Natural killer cell (primary cell): ENCODE data around the gene CDK5RAP3. TPM values are rescaled to one million over a fixed set of nuclear protein-coding genes. Genes with fewer than 3 reads are reported as not detected.

Experiments used
- ATAC-seq, 3 donors: fragments of 150-1000 bp in 2 of 3; fragments of 200-7000 bp in 1 of 3; cut with Tn5 transposase; 1 replicate in 1 of 3; 2 replicates in 2 of 3; pipeline ENCODE4 v1.10.0; 2021; ENCODE audit warnings: mild to moderate bottlenecking in 2 of 3, moderate library complexity in 2 of 3
- DNase-seq, 2 donors: peaks; one replicate each; pipeline versions ENCODE4 v3.0.0 to v3.0.0-alpha.2; 2013 to 2021; ENCODE audit warnings: mixed read lengths in 1 of 2
- H3K27ac ChIP-seq: one replicate; pipeline ENCODE4 v1.5.1; 2013; ENCODE audit warnings: mild to moderate bottlenecking, low read length
- H3K27me3 ChIP-seq: one replicate; pipeline ENCODE4 v1.6.1; 2013; ENCODE audit warnings: low read length; ENCODE audit not compliant: control insufficient read depth, insufficient read depth
- H3K36me3 ChIP-seq: one replicate; pipeline ENCODE4 v1.6.1; 2013; ENCODE audit warnings: low read length; ENCODE audit not compliant: control insufficient read depth, insufficient read depth
- H3K4me1 ChIP-seq: one replicate; pipeline ENCODE4 v1.6.1; 2013; ENCODE audit warnings: low read length; ENCODE audit not compliant: control insufficient read depth, insufficient read depth
- H3K4me3 ChIP-seq: one replicate; pipeline ENCODE4 v1.5.1; 2013; ENCODE audit warnings: low read length
- H3K9me3 ChIP-seq: one replicate; pipeline ENCODE4 v1.6.1; 2013; ENCODE audit warnings: low read length; ENCODE audit not compliant: control insufficient read depth, insufficient read depth
- H3K27ac Mint-ChIP-seq, 2 donors: one replicate each; pipeline ENCODE4 v1.8.0; 2022; ENCODE audit warnings: mild to moderate bottlenecking in 2 of 2, mixed read lengths in 2 of 2, moderate library complexity in 1 of 2
- H3K27me3 Mint-ChIP-seq, 2 donors: one replicate each; pipeline ENCODE4 v1.8.0; 2022; ENCODE audit warnings: low read depth in 2 of 2, mixed read lengths in 2 of 2
- H3K36me3 Mint-ChIP-seq: one replicate; pipeline ENCODE4 v1.8.0; 2022; ENCODE audit warnings: mixed read lengths
- H3K4me1 Mint-ChIP-seq, 2 donors: one replicate each; pipeline ENCODE4 v1.8.0; 2022; ENCODE audit warnings: mixed read lengths in 2 of 2
- H3K4me3 Mint-ChIP-seq: one replicate; pipeline ENCODE4 v1.8.0; 2022; ENCODE audit warnings: mild to moderate bottlenecking, moderate library complexity, mixed read lengths
- H3K9me3 Mint-ChIP-seq, 2 donors: one replicate each; pipeline ENCODE4 v1.8.0; 2022; ENCODE audit warnings: mixed read lengths in 2 of 2
- WGBS: methylation state at CpG from one replicate; pipeline ENCODE4 v1.1.7; 2013; ENCODE audit warnings: missing lambda C conversion rate; ENCODE audit not compliant: insufficient coverage; 5-methylcytosine and 5-hydroxymethylcytosine counted together
- intact Hi-C: fragments of 100-400 bp; cut with micrococcal nuclease; formaldehyde crosslinking; loops from one replicate; pipeline ENCODE4 v1.14.2; 2022
- total RNA-seq, 4 donors: library from RNA; stranded (reverse); fragments of 120-200 nt in 1 of 4; gene quantifications; one replicate each; pipeline versions ENCODE4 v1.2.3 to v1.2.4, GENCODE V29; 2013 to 2022
- TF ChIP-seq, protein P1 (sequence below): fragments of 200-600 bp; IDR thresholded peaks from one replicate; pipeline ENCODE4 v1.8.0; 2022; ENCODE audit warnings: antibody characterized with exemption

CDK5RAP3 gene
- total RNA-seq, 3 donors from 2014 or later (not counting 1 experiment from before 2014, with no cell fraction given): 289 to 300 (median 292) TPM

DNA sequence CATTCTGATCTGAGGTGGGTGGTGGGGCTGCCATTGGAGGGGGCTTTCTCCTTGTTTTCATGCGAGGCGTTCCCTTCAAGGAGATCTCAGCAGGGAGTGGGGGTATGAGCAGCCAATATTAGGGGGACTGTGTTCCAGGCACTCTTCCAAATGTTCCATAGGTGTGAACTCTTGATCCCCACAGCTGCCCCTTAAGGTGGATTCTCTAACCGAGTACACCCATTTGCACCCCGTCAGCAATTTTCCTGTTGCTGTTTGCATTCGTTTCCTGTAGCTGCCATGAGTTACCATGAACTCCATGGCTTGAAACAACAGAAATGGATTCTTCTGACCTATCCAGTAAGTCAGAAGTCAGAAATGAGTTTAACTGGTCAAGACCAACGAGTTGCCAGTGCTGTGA, 9.5 kb upstream of the CDK5RAP3 start:
- intact Hi-C loops: no loop called here
- Histone ChIP-seq H3K4me1 (no peaks in the 10 kb centered on the region), H3K9me3 (no peaks in the 10 kb centered on the region), H3K36me3 (no peaks in the 10 kb centered on the region), H3K27me3 (no peaks in the 10 kb centered on the region), H3K4me3 (no peak overlapping the region), H3K27ac (no peak overlapping the region)
- no peaks in the 10 kb centered on the region for H3K4me1 Mint-ChIP-seq
- H3K36me3 Mint-ChIP-seq: no peaks in the 10 kb centered on the region
- H3K9me3 Mint-ChIP-seq: no peaks in the 10 kb centered on the region
- H3K27me3 Mint-ChIP-seq: no peaks in the 10 kb centered on the region
- H3K4me3 Mint-ChIP-seq: no peak overlapping the region
- ATAC-seq (no peak), DNase-seq (no peak)
- 87% methylated on average over 6 of the region's 6 CpGs for WGBS
- TF ChIP-seq, protein P1, sequence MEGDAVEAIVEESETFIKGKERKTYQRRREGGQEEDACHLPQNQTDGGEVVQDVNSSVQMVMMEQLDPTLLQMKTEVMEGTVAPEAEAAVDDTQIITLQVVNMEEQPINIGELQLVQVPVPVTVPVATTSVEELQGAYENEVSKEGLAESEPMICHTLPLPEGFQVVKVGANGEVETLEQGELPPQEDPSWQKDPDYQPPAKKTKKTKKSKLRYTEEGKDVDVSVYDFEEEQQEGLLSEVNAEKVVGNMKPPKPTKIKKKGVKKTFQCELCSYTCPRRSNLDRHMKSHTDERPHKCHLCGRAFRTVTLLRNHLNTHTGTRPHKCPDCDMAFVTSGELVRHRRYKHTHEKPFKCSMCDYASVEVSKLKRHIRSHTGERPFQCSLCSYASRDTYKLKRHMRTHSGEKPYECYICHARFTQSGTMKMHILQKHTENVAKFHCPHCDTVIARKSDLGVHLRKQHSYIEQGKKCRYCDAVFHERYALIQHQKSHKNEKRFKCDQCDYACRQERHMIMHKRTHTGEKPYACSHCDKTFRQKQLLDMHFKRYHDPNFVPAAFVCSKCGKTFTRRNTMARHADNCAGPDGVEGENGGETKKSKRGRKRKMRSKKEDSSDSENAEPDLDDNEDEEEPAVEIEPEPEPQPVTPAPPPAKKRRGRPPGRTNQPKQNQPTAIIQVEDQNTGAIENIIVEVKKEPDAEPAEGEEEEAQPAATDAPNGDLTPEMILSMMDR: no peak
- no peak overlapping the region for H3K27ac Mint-ChIP-seq

DNA sequence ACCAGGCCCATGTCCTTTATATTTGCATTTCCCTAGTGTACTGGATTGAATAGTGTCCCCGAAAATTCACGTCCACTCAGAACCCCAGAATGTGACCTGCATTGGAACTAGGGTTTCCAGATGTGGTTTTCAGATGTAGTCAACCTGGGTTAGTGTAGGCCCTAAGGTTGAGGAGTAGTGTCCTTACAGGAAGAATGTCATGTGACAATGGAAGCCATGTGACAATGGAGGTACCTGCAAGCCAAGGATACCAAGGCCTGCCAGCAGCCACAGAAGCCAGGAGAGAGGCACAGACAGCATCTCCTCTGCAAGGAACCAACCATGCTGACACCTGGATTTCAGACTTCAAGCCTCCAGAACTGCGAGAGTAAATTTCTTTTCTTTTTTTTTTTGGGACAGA, 8.0 kb upstream of the CDK5RAP3 start:
- no peak overlapping the region for H3K27ac ChIP-seq
- no peak for ATAC-seq
- H3K9me3 ChIP-seq: no peaks in the 10 kb centered on the region
- H3K4me3 ChIP-seq: no peak overlapping the region
- Mint-ChIP-seq H3K27me3 (no peaks in the 10 kb centered on the region), H3K4me1 (no peaks in the 10 kb centered on the region), H3K4me3 (no peak overlapping the region), H3K9me3 (no peaks in the 10 kb centered on the region), H3K27ac (no peak overlapping the region), H3K36me3 (no peaks in the 10 kb centered on the region)
- 94% methylated on average over 3 of the region's 3 CpGs for WGBS
- no peaks in the 10 kb centered on the region for H3K36me3 ChIP-seq
- no peaks in the 10 kb centered on the region for H3K4me1 ChIP-seq
- DNase-seq: no peak
- intact Hi-C loops: no loop called here
- TF ChIP-seq, protein P1: no peak
- H3K27me3 ChIP-seq: no peaks in the 10 kb centered on the region

GRCh38 chr17:47964856-47965255, 6.1 kb upstream of the CDK5RAP3 start:
- WGBS: 87% methylated on average over 3 of the region's 5 CpGs
- TF ChIP-seq, protein P1: no peak

GRCh38 chr17:47966079-47966519, 4.8 kb upstream of the CDK5RAP3 start:
- intact Hi-C loops: no loop called here

More at GRCh38 chr17:47964856-47965255, 6.1 kb upstream of the CDK5RAP3 start:
- DNase-seq (no peak), ATAC-seq (no peak)
- Histone ChIP-seq H3K4me3 (no peak overlapping the region), H3K4me1 (no peaks in the 10 kb centered on the region), H3K36me3 (no peaks in the 10 kb centered on the region), H3K27me3 (no peaks in the 10 kb centered on the region), H3K27ac (no peak overlapping the region), H3K9me3 (no peaks in the 10 kb centered on the region)
- Mint-ChIP-seq H3K27me3 (peaks cover 0 to 4% of the 10 kb centered on the region in 2 donors), H3K36me3 (no peaks in the 10 kb centered on the region), H3K4me1 (peaks cover 0 to 4% of the 10 kb centered on the region in 2 donors), H3K9me3 (no peaks in the 10 kb centered on the region), H3K27ac (no peak overlapping the region), H3K4me3 (no peak overlapping the region)
- intact Hi-C loops: no loop called here

More at GRCh38 chr17:47966079-47966519, 4.8 kb upstream of the CDK5RAP3 start:
- Mint-ChIP-seq H3K27me3 (peaks cover 0 to 4% of the 10 kb centered on the region in 2 donors), H3K4me1 (peaks cover 7 to 16% of the 10 kb centered on the region in 2 donors), H3K36me3 (no peaks in the 10 kb centered on the region), H3K27ac (no peak overlapping the region), H3K9me3 (no peaks in the 10 kb centered on the region), H3K4me3 (no peak overlapping the region)
- ATAC-seq: no peak
- DNase-seq: no peak
- TF ChIP-seq, protein P1: no peak
- Histone ChIP-seq H3K27me3 (no peaks in the 10 kb centered on the region), H3K27ac (no peak overlapping the region), H3K4me3 (no peak overlapping the region), H3K36me3 (no peaks in the 10 kb centered on the region), H3K4me1 (peaks cover 8% of the 10 kb centered on the region), H3K9me3 (no peaks in the 10 kb centered on the region)
- no CpG with 5 or more reads among the region's 1 CpG for whole genome bisulfite sequencing
